Measurements from ENCODE around the gene CHGA. TPM values are rescaled to one million over a fixed set of nuclear protein-coding genes. Genes with fewer than 3 reads are reported as not detected.

Gene CHGA
- polyA plus RNA-seq, 2 of the 4 experiments (the other 2 are of a cell fraction) = 0.32 to 0.70 TPM

DNA sequence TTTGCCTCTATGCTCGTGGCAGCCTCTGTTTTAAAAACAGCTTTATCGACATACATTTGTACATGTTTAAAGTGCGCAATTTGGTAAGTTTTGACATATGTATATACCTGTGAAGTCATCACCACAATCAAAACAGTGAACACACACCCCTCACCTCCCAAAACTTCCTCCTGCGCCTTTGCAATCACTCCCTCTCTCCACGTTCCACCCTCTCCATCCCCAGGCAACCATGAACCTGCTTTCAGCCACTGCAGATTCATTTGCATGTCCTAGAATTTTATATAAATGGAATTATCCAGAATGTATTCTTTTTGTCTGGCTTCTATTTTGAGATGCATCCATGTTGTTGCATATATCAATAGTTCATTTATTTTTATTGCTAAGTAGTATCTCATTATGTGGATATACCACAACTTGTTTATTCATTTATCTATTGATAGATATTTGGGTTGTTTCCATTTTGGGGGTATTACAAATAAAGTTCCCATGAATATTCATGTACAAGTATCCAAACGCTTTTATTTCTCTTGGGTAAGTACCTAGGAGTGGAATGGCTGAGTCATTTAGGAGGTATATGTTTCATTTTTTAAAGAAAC is 15.5 kb upstream of the CHGA start:
- WGBS (ENCODE audit: missing lambda C conversion rate) = 39% methylated on average over 6 of the region's 6 CpGs
- H3K9me3 ChIP-seq = no peaks in the 10 kb centered on the region
- TF ChIP-seq, protein P1, sequence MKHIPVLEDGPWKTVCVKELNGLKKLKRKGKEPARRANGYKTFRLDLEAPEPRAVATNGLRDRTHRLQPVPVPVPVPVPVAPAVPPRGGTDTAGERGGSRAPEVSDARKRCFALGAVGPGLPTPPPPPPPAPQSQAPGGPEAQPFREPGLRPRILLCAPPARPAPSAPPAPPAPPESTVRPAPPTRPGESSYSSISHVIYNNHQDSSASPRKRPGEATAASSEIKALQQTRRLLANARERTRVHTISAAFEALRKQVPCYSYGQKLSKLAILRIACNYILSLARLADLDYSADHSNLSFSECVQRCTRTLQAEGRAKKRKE (CRISPR knock-in tag; IDR thresholded peaks at IDR 0.05; ENCODE audit: low read depth) = no peak
- TF ChIP-seq, protein P2, sequence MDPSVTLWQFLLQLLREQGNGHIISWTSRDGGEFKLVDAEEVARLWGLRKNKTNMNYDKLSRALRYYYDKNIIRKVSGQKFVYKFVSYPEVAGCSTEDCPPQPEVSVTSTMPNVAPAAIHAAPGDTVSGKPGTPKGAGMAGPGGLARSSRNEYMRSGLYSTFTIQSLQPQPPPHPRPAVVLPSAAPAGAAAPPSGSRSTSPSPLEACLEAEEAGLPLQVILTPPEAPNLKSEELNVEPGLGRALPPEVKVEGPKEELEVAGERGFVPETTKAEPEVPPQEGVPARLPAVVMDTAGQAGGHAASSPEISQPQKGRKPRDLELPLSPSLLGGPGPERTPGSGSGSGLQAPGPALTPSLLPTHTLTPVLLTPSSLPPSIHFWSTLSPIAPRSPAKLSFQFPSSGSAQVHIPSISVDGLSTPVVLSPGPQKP (IDR thresholded peaks at IDR 0.05; ENCODE audit: low read depth, low read length) = no peak
- no peak for TF ChIP-seq TP53 (CRISPR knock-in tag; IDR thresholded peaks at IDR 0.05)
- TF ChIP-seq, protein P3, sequence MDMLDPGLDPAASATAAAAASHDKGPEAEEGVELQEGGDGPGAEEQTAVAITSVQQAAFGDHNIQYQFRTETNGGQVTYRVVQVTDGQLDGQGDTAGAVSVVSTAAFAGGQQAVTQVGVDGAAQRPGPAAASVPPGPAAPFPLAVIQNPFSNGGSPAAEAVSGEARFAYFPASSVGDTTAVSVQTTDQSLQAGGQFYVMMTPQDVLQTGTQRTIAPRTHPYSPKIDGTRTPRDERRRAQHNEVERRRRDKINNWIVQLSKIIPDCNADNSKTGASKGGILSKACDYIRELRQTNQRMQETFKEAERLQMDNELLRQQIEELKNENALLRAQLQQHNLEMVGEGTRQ (IDR thresholded peaks at IDR 0.05) = no peak
- TF ChIP-seq GATA3 (IDR thresholded peaks at IDR 0.05; ENCODE audit: borderline replicate concordance) = no peak
- no peak overlapping the region for H3K27ac ChIP-seq
- POLR2A ChIA-PET = interaction anchor here (0.7 kb wide), 1 partner anchor 60 kb away, joined by 4 read pairs; no protein-coding TSS in a partner anchor
- H3K4me1 ChIP-seq = no peaks in the 10 kb centered on the region
- DNase-seq (ENCODE audit: low read depth in 1 of 2, low spot score in 1 of 2) (no peak), ATAC-seq (no peak), FAIRE-seq (no peak)
- no peak overlapping the region for H3K4me2 ChIP-seq
- no peak overlapping the region for H3K4me3 ChIP-seq
- CTCF ChIA-PET = interaction anchor here (0.6 kb wide), 1 partner anchor 160 kb away, joined by 3 read pairs; no protein-coding TSS in a partner anchor

DNA sequence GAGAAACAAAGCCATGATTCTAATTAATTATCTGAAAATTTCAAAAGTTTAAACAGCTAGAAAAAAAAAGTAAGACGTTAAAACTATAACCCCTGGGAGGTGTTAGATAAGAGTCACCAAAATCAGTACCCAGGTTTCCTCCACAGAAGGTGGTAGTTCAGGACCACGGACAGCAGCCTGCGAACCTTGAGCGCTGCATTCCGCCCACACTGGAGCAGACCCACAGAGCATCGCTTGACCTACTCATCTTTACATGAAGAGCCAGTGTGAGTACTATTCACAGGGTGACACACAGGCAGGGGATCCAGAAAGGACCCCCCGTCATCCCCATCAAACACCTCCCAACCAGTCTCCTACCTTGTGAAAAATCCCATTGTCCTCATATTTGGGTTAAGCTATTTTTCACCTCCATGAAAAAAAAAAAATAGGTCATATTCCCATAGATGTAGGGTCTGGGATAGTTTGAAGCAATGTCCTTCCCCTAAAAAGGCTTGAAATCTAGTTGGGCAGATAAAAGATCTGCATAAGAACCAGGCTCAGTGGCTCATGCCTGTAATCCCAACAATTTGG is 8.8 kb upstream of the CHGA start:
- ChIA-PET CTCF (interaction anchor here (1.5 kb wide), 1 partner anchor 38 kb away, joined by 3 read pairs; no protein-coding TSS in a partner anchor), POLR2A (no interaction called here)
- TF ChIP-seq CHD2 (IDR thresholded peaks at IDR 0.05; ENCODE audit: low read length, partially characterized antibody) (no peak), HES2 (IDR thresholded peaks at IDR 0.05) (no peak), MAFK (IDR thresholded peaks at IDR 0.05; ENCODE audit: partially characterized antibody) (no peak), HOXA7 (CRISPR knock-in tag; IDR thresholded peaks at IDR 0.05) (no peak), NFE2L2 (conservative IDR thresholded peaks at IDR 0.05; ENCODE audit: low read length) (no peak), ZC3H11A (IDR thresholded peaks at IDR 0.05) (no peak), JUN (IDR thresholded peaks at IDR 0.05) (no peak), CEBPB (IDR thresholded peaks at IDR 0.05) (no peak), CHD4 (IDR thresholded peaks at IDR 0.05; ENCODE audit: borderline replicate concordance) (no peak), RNF2 (IDR thresholded peaks at IDR 0.05; ENCODE audit: borderline replicate concordance, low read depth) (no peak), EHMT2 (IDR thresholded peaks at IDR 0.05; ENCODE audit: low read depth) (peak; percentile 98), RFX5 (IDR thresholded peaks at IDR 0.05) (no peak), PHF8 (IDR thresholded peaks at IDR 0.05; ENCODE audit: borderline replicate concordance, low read depth) (no peak), RAD21 (conservative IDR thresholded peaks at IDR 0.05 in 1 of 2, IDR thresholded peaks at IDR 0.05 in 1 of 2) (no peak)
- TF ChIP-seq, protein P4, sequence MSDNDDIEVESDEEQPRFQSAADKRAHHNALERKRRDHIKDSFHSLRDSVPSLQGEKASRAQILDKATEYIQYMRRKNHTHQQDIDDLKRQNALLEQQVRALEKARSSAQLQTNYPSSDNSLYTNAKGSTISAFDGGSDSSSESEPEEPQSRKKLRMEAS (IDR thresholded peaks at IDR 0.05) = no peak
- TF ChIP-seq, protein P5, sequence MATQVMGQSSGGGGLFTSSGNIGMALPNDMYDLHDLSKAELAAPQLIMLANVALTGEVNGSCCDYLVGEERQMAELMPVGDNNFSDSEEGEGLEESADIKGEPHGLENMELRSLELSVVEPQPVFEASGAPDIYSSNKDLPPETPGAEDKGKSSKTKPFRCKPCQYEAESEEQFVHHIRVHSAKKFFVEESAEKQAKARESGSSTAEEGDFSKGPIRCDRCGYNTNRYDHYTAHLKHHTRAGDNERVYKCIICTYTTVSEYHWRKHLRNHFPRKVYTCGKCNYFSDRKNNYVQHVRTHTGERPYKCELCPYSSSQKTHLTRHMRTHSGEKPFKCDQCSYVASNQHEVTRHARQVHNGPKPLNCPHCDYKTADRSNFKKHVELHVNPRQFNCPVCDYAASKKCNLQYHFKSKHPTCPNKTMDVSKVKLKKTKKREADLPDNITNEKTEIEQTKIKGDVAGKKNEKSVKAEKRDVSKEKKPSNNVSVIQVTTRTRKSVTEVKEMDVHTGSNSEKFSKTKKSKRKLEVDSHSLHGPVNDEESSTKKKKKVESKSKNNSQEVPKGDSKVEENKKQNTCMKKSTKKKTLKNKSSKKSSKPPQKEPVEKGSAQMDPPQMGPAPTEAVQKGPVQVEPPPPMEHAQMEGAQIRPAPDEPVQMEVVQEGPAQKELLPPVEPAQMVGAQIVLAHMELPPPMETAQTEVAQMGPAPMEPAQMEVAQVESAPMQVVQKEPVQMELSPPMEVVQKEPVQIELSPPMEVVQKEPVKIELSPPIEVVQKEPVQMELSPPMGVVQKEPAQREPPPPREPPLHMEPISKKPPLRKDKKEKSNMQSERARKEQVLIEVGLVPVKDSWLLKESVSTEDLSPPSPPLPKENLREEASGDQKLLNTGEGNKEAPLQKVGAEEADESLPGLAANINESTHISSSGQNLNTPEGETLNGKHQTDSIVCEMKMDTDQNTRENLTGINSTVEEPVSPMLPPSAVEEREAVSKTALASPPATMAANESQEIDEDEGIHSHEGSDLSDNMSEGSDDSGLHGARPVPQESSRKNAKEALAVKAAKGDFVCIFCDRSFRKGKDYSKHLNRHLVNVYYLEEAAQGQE (IDR thresholded peaks at IDR 0.05) = peak; percentile 98
- TF ChIP-seq, protein P6, sequence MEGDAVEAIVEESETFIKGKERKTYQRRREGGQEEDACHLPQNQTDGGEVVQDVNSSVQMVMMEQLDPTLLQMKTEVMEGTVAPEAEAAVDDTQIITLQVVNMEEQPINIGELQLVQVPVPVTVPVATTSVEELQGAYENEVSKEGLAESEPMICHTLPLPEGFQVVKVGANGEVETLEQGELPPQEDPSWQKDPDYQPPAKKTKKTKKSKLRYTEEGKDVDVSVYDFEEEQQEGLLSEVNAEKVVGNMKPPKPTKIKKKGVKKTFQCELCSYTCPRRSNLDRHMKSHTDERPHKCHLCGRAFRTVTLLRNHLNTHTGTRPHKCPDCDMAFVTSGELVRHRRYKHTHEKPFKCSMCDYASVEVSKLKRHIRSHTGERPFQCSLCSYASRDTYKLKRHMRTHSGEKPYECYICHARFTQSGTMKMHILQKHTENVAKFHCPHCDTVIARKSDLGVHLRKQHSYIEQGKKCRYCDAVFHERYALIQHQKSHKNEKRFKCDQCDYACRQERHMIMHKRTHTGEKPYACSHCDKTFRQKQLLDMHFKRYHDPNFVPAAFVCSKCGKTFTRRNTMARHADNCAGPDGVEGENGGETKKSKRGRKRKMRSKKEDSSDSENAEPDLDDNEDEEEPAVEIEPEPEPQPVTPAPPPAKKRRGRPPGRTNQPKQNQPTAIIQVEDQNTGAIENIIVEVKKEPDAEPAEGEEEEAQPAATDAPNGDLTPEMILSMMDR (IDR thresholded peaks at IDR 0.05) = no peak
- ATAC-seq (peak in 1 of 2 experiments; percentile 56; a peak in 3 of 6 replicates), DNase-seq (ENCODE audit: low read depth in 1 of 2, low spot score in 1 of 2) (no peak), FAIRE-seq (no peak)
- Histone ChIP-seq H3K4me2 (no peak overlapping the region), H3K9me3 (no peaks in the 10 kb centered on the region), H3K4me3 (no peak overlapping the region), H3K27ac (no peak overlapping the region), H3K4me1 (no peaks in the 10 kb centered on the region)
- WGBS (ENCODE audit: missing lambda C conversion rate) = 1% methylated on average over 7 of the region's 7 CpGs
